ENCODE measurements around the gene TLN1.

DNA sequence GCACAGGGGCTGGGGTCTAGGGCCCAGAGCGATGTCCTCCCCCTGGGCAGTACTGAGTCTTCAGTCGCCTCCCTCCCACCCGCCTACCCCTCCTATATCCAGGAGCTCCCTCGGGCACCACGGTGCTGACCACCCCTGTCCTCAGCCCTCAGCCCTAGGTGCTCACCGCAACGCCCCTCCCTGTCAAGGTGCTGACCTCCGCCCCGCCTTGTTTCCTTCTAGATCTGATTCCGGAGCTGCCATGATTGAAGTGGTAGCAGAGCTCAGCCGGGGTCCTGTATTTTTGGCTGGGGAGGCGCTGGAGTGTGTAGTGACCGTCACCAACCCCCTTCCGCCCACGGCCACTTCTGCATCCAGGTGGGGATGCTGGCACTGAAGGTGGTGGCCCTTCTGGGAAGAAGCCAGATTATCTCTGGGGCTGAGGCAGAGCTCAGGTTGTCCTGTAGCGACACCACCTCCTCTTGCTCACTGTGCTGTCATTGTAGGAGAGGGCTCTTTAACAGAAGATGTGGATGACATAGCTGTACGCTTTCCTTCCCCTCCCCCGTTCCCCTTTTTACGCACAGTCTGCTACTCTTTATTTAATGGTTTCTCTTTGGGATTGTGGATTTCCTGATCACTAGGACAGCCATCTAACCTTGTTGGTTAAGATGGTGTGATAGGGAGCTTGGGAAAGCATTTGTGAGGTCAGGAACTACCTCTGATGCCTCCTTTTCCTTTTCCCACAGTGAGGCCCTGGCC is 17.7 kb upstream of the TLN1 start:
- TF ChIP-seq POLR2AphosphoS5 (IDR thresholded peaks at IDR 0.05), result no peak
- TF ChIP-seq, protein P1, sequence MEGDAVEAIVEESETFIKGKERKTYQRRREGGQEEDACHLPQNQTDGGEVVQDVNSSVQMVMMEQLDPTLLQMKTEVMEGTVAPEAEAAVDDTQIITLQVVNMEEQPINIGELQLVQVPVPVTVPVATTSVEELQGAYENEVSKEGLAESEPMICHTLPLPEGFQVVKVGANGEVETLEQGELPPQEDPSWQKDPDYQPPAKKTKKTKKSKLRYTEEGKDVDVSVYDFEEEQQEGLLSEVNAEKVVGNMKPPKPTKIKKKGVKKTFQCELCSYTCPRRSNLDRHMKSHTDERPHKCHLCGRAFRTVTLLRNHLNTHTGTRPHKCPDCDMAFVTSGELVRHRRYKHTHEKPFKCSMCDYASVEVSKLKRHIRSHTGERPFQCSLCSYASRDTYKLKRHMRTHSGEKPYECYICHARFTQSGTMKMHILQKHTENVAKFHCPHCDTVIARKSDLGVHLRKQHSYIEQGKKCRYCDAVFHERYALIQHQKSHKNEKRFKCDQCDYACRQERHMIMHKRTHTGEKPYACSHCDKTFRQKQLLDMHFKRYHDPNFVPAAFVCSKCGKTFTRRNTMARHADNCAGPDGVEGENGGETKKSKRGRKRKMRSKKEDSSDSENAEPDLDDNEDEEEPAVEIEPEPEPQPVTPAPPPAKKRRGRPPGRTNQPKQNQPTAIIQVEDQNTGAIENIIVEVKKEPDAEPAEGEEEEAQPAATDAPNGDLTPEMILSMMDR (IDR thresholded peaks at IDR 0.05), result no peak

Measured in esophagus muscularis mucosa (tissue), 3 donors.